Measurements from ENCODE around the gene STX3.

GRCh38 chr11:59783632-59784090 lies 28.5 kb downstream of the STX3 start:
- TF ChIP-seq, protein P1, sequence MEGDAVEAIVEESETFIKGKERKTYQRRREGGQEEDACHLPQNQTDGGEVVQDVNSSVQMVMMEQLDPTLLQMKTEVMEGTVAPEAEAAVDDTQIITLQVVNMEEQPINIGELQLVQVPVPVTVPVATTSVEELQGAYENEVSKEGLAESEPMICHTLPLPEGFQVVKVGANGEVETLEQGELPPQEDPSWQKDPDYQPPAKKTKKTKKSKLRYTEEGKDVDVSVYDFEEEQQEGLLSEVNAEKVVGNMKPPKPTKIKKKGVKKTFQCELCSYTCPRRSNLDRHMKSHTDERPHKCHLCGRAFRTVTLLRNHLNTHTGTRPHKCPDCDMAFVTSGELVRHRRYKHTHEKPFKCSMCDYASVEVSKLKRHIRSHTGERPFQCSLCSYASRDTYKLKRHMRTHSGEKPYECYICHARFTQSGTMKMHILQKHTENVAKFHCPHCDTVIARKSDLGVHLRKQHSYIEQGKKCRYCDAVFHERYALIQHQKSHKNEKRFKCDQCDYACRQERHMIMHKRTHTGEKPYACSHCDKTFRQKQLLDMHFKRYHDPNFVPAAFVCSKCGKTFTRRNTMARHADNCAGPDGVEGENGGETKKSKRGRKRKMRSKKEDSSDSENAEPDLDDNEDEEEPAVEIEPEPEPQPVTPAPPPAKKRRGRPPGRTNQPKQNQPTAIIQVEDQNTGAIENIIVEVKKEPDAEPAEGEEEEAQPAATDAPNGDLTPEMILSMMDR (conservative IDR thresholded peaks at IDR 0.05; ENCODE audit: low read length) = no peak
- TF ChIP-seq EZH2phosphoT487 (IDR thresholded peaks at IDR 0.05; ENCODE audit: borderline replicate concordance, low read depth, low read length) = no peak

All from OCI-LY7 (cell line).